ENCODE data around the gene FAM131B.
A peak's percentile ranks its signal among the peaks of the same experiment; 100 is the strongest.
"Not testable (repeated sequence)": the region's sequence is repeated elsewhere in the genome, so short reads cannot be mapped to it uniquely, and the experiment has no call there.

The FAM131B gene

GRCh38 chr7:143362131-143363015, at the start of gene FAM131B:
Gene FAM131B (minus strand): TSS chr7:143362713. CDS start chr7:143362603, 110 bp downstream.
- DNase-seq: no peak

GRCh38 chr7:143411976-143412708, 49.6 kb upstream of the FAM131B start:
- DNase-seq: peak; percentile 24

- peak; percentile 95 for DNase-seq
These were observed 48.0 kb upstream of the FAM131B start for GRCh38 chr7:143410521-143411004.

GRCh38 chr7:143408686-143409561, 46.4 kb upstream of the FAM131B start, which contains the start of gene EPHA1:
Gene EPHA1 (minus strand): TSS chr7:143408856. CDS start chr7:143408805, 51 bp downstream.
- no peak for DNase-seq

- no peak for DNase-seq
These were observed 45.8 kb upstream of the FAM131B start for GRCh38 chr7:143408252-143408685.

GRCh38 chr7:143407287-143408251, 45.1 kb upstream of the FAM131B start:
- peak; percentile 24 for DNase-seq

- no peak for DNase-seq
These were observed 43.5 kb upstream of the FAM131B start for GRCh38 chr7:143406002-143406357.

- no peak for DNase-seq
These were observed 42.9 kb upstream of the FAM131B start for GRCh38 chr7:143405173-143406001.

GRCh38 chr7:143402233-143402632, 39.7 kb upstream of the FAM131B start:
- not testable (repeated sequence) for DNase-seq

- DNase-seq: no peak
These were observed 38.8 kb upstream of the FAM131B start for GRCh38 chr7:143401265-143401664.

GRCh38 chr7:143399642-143400041, 37.1 kb upstream of the FAM131B start:
- DNase-seq: no peak

GRCh38 chr7:143399151-143399550, 36.6 kb upstream of the FAM131B start:
- DNase-seq: no peak

- DNase-seq: no peak
These were observed 36.1 kb upstream of the FAM131B start for GRCh38 chr7:143398616-143399015.

GRCh38 chr7:143397710-143398530, 35.4 kb upstream of the FAM131B start:
- no peak for DNase-seq

GRCh38 chr7:143396625-143397556, 34.4 kb upstream of the FAM131B start:
- DNase-seq: no peak

GRCh38 chr7:143396182-143396581, 33.7 kb upstream of the FAM131B start:
- DNase-seq: no peak

- peak; percentile 27 for DNase-seq
These were observed 33.0 kb upstream of the FAM131B start for GRCh38 chr7:143395187-143396149.

Data from GF-D8 (cell line).